H9 (cell line): ENCODE data around the gene HM13. TPM values are rescaled to one million over a fixed set of nuclear protein-coding genes. Genes with fewer than 3 reads are reported as not detected.

Experiments
- DNase-seq: peaks from one replicate; pipeline ENCODE4 v3.0.0-alpha.2; 2017
- H2AFZ ChIP-seq: one replicate; pipeline ENCODE4 v1.6.1; 2013; ENCODE audit warnings: mild to moderate bottlenecking, low read length, control low read depth, moderate library complexity
- H2AK5ac ChIP-seq: 2 replicates; pipeline ENCODE4 v1.6.1; 2013; ENCODE audit warnings: low read length, control low read depth, mixed read lengths; ENCODE audit not compliant: insufficient read length
- H2BK120ac ChIP-seq: one replicate; pipeline ENCODE4 v1.6.1; 2013; ENCODE audit warnings: low read depth, mild to moderate bottlenecking, low read length, control low read depth, inconsistent platforms; ENCODE audit not compliant: poor library complexity, severe bottlenecking
- H2BK12ac ChIP-seq: 2 replicates; pipeline ENCODE4 v1.6.1; 2013; ENCODE audit warnings: low read length, control low read depth, mixed read lengths, low read depth; ENCODE audit not compliant: insufficient read length
- H2BK15ac ChIP-seq: 2 replicates; pipeline ENCODE4 v1.6.1; 2013; ENCODE audit warnings: low read depth, low read length, control low read depth
- H2BK20ac ChIP-seq: one replicate; pipeline ENCODE4 v1.6.1; 2013; ENCODE audit warnings: low read depth, mild to moderate bottlenecking, low read length, control low read depth, inconsistent platforms; ENCODE audit not compliant: poor library complexity, severe bottlenecking
- H2BK5ac ChIP-seq: 2 replicates; pipeline ENCODE4 v1.6.1; 2013; ENCODE audit warnings: low read length, control low read depth, mixed read lengths; ENCODE audit not compliant: insufficient read length
- H3K14ac ChIP-seq: 2 replicates; pipeline ENCODE4 v1.6.1; 2013; ENCODE audit warnings: low read length, control low read depth; ENCODE audit not compliant: insufficient read depth
- H3K18ac ChIP-seq: 2 replicates; pipeline ENCODE4 v1.6.1; 2013; ENCODE audit warnings: low read depth, mild to moderate bottlenecking, mixed read lengths, low read length, control low read depth; ENCODE audit not compliant: insufficient read length
- H3K23ac ChIP-seq: 2 replicates; pipeline ENCODE4 v1.6.1; 2013; ENCODE audit warnings: low read length, control low read depth, mixed read lengths, low read depth; ENCODE audit not compliant: insufficient read length
- H3K23me2 ChIP-seq: 2 replicates; pipeline ENCODE4 v1.6.1; 2013; ENCODE audit warnings: low read depth, mild to moderate bottlenecking, mixed read lengths, low read length, control low read depth; ENCODE audit not compliant: insufficient read length, poor library complexity, severe bottlenecking
- H3K27ac ChIP-seq: 2 replicates; pipeline ENCODE4 v1.5.1; 2013; ENCODE audit warnings: low read length, control low read depth, mixed read lengths, low read depth; ENCODE audit not compliant: insufficient read length
- H3K27me3 ChIP-seq: 2 replicates; pipeline ENCODE4 v1.6.1; 2013; ENCODE audit warnings: low read length, control low read depth, inconsistent platforms; ENCODE audit not compliant: insufficient read depth
- H3K4ac ChIP-seq: 2 replicates; pipeline ENCODE4 v1.6.1; 2013; ENCODE audit warnings: low read depth, mild to moderate bottlenecking, control low read depth, inconsistent platforms, low read length, moderate library complexity
- H3K4me1 ChIP-seq: 2 replicates; pipeline ENCODE4 v1.6.1; 2013; ENCODE audit warnings: low read length, control low read depth, inconsistent platforms; ENCODE audit not compliant: insufficient read depth
- H3K4me2 ChIP-seq: 2 replicates; pipeline ENCODE4 v1.6.1; 2013; ENCODE audit warnings: low read length, control low read depth, mixed read lengths; ENCODE audit not compliant: insufficient read length, insufficient read depth
- H3K56ac ChIP-seq: 2 replicates; pipeline ENCODE4 v1.6.1; 2013; ENCODE audit warnings: low read depth, mild to moderate bottlenecking, mixed read lengths, low read length, control low read depth; ENCODE audit not compliant: insufficient read length
- H3K79me1 ChIP-seq: 2 replicates; pipeline ENCODE4 v1.6.1; 2013; ENCODE audit warnings: low read depth, mild to moderate bottlenecking, moderate library complexity, low read length, control low read depth, inconsistent platforms; ENCODE audit not compliant: insufficient read depth, poor library complexity, severe bottlenecking
- H3K79me2 ChIP-seq: 2 replicates; pipeline ENCODE4 v1.6.1; 2013; ENCODE audit warnings: low read length, control low read depth, inconsistent platforms; ENCODE audit not compliant: insufficient read depth
- H3K9ac ChIP-seq: 2 replicates; pipeline ENCODE4 v1.6.1; 2013; ENCODE audit warnings: low read length, control low read depth, mixed read lengths; ENCODE audit not compliant: insufficient read length; ENCODE audit errors: extremely low read depth
- H3K9me3 ChIP-seq: one replicate; pipeline ENCODE4 v1.6.1; 2013; ENCODE audit warnings: low read depth, low read length, inconsistent platforms; ENCODE audit not compliant: control insufficient read depth
- H3T11ph ChIP-seq: one replicate; pipeline ENCODE4 v1.6.1; 2013; ENCODE audit warnings: mild to moderate bottlenecking, low read length, control low read depth, inconsistent platforms
- H4K20me1 ChIP-seq: one replicate; pipeline ENCODE4 v1.6.1; 2013; ENCODE audit not compliant: control insufficient read depth, insufficient read length, insufficient read depth
- H4K5ac ChIP-seq: 2 replicates; pipeline ENCODE4 v1.6.1; 2013; ENCODE audit warnings: low read depth, mild to moderate bottlenecking, mixed read lengths, low read length, control low read depth; ENCODE audit not compliant: insufficient read length
- H4K8ac ChIP-seq: replicated peaks from 2 replicates; pipeline ENCODE4 v1.6.1; 2013; ENCODE audit warnings: low read length, control low read depth, mixed read lengths, low read depth; ENCODE audit not compliant: insufficient read length
- H4K91ac ChIP-seq: 2 replicates; pipeline ENCODE4 v1.6.1; 2013; ENCODE audit warnings: low read depth, mild to moderate bottlenecking, moderate library complexity, mixed read lengths, low read length, control low read depth; ENCODE audit not compliant: insufficient read length
- H3K27ac Mint-ChIP-seq, 3 experiments: 2 replicates in 2 of 3; 3 replicates in 1 of 3; pipeline ENCODE4 v1.8.0; 2020 to 2021; ENCODE audit warnings: mixed read lengths in 3 of 3, mild to moderate bottlenecking in 1 of 3, moderate library complexity in 1 of 3
- H3K27me3 Mint-ChIP-seq: 2 replicates; pipeline ENCODE4 v1.8.0; 2021; ENCODE audit warnings: low read depth, mild to moderate bottlenecking, moderate library complexity, mixed read lengths
- H3K36me3 Mint-ChIP-seq, 3 experiments: 2 replicates in 2 of 3; 3 replicates in 1 of 3; pipeline ENCODE4 v1.8.0; 2020 to 2021; ENCODE audit warnings: low read depth in 3 of 3, mixed read lengths in 3 of 3; ENCODE audit not compliant: insufficient read depth in 1 of 3
- H3K4me1 Mint-ChIP-seq, 2 experiments: 2 replicates each; pipeline ENCODE4 v1.8.0; 2020; ENCODE audit warnings: mixed read lengths in 2 of 2
- H3K4me3 Mint-ChIP-seq, 2 experiments: 2 replicates in 1 of 2; 3 replicates in 1 of 2; pipeline ENCODE4 v1.8.0; 2020 to 2021; ENCODE audit warnings: mild to moderate bottlenecking in 2 of 2, mixed read lengths in 2 of 2, moderate library complexity in 1 of 2
- H3K9me3 Mint-ChIP-seq, 2 experiments: 2 replicates in 1 of 2; 3 replicates in 1 of 2; pipeline ENCODE4 v1.8.0; 2020; ENCODE audit warnings: mild to moderate bottlenecking in 2 of 2, mixed read lengths in 2 of 2, moderate library complexity in 1 of 2
- WGBS: extraction: QIAGEN DNeasy Blood & Tissue Kit; methylation state at CpG from one replicate; pipeline ENCODE4 v1.1.7; 2013; ENCODE audit warnings: missing lambda C conversion rate, low lambda C conversion rate, mixed read lengths; ENCODE audit not compliant: insufficient read length; ENCODE audit errors: extremely low coverage; 5-methylcytosine and 5-hydroxymethylcytosine counted together
- total RNA-seq: library from RNA; stranded (reverse); gene quantifications from 2 replicates; pipeline ENCODE4 v1.2.1, GENCODE V29; 2021
- TF ChIP-seq, protein P1 (sequence below): fragments of 200-600 bp; sonication (generic); conservative IDR thresholded peaks from 3 replicates; pipeline ENCODE4 v1.8.0; 2021; ENCODE audit warnings: antibody characterized with exemption, mild to moderate bottlenecking

HM13 gene
- total RNA-seq, 1 experiment from 2014 or later = 169 TPM

DNA sequence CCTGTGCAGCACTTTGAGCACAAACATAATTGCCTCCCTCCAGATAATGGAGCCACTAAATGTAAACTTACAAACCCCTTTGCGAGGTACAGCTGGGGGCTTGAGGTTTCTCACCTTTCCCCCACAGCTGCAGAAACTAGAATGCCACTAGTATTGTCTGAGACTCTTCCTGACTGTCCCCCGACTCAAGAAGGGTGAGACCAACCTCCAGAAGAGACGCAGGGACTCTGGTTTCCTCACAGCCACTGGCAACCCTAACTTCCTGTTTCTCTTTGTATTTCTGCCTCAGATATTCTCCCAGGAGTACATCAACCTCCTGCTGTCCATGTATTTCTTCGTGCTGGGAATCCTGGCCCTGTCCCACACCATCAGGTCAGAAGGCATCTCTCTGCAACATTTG is 23.6 kb downstream of the HM13 start:
- no peak overlapping the region for H3K27ac ChIP-seq
- H3K79me1 ChIP-seq = no peaks in the 10 kb centered on the region
- no CpG with 5 or more reads among the region's 4 CpGs for WGBS
- no peaks in the 10 kb centered on the region for H3K23me2 ChIP-seq
- DNase-seq = no peak
- H3K79me2 ChIP-seq = no peaks in the 10 kb centered on the region
- H2BK12ac ChIP-seq = no peak overlapping the region
- no peak overlapping the region for H3K18ac ChIP-seq
- no peaks in the 10 kb centered on the region for H4K20me1 ChIP-seq
- TF ChIP-seq, protein P1, sequence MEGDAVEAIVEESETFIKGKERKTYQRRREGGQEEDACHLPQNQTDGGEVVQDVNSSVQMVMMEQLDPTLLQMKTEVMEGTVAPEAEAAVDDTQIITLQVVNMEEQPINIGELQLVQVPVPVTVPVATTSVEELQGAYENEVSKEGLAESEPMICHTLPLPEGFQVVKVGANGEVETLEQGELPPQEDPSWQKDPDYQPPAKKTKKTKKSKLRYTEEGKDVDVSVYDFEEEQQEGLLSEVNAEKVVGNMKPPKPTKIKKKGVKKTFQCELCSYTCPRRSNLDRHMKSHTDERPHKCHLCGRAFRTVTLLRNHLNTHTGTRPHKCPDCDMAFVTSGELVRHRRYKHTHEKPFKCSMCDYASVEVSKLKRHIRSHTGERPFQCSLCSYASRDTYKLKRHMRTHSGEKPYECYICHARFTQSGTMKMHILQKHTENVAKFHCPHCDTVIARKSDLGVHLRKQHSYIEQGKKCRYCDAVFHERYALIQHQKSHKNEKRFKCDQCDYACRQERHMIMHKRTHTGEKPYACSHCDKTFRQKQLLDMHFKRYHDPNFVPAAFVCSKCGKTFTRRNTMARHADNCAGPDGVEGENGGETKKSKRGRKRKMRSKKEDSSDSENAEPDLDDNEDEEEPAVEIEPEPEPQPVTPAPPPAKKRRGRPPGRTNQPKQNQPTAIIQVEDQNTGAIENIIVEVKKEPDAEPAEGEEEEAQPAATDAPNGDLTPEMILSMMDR = no peak
- no peak overlapping the region for H2AK5ac ChIP-seq
- H2AFZ ChIP-seq = no peak overlapping the region
- no peak overlapping the region for H3K4me3 Mint-ChIP-seq
- H3K27me3 Mint-ChIP-seq = no peaks in the 10 kb centered on the region; the same call in 1 of the 2 replicates
- no peak overlapping the region for H2BK120ac ChIP-seq
- no peak overlapping the region for H2BK5ac ChIP-seq
- no peak overlapping the region for H2BK20ac ChIP-seq
- no peaks in the 10 kb centered on the region for H3K27me3 ChIP-seq
- H4K8ac ChIP-seq = no peak overlapping the region
- no peak overlapping the region for H3K23ac ChIP-seq
- no peak overlapping the region for H4K5ac ChIP-seq
- H3K4me2 ChIP-seq = no peak overlapping the region
- H3K4ac ChIP-seq = no peak overlapping the region
- no peak overlapping the region for H3K56ac ChIP-seq
- H3K14ac ChIP-seq = no peak overlapping the region
- no peaks in the 10 kb centered on the region for H3K9me3 Mint-ChIP-seq
- H3K27ac Mint-ChIP-seq = peak overlapping the region in 1 of 3 experiments; percentile 8; a peak in 1 of 7 replicates
- H4K91ac ChIP-seq = no peak overlapping the region
- no peak overlapping the region for H3K9ac ChIP-seq
- H3K4me1 Mint-ChIP-seq = peaks cover 0 to 3% of the 10 kb centered on the region in 2 experiments; a peak in 1 of 4 replicates
- no peak overlapping the region for H3T11ph ChIP-seq
- no peaks in the 10 kb centered on the region for H3K9me3 ChIP-seq
- no peaks in the 10 kb centered on the region for H3K4me1 ChIP-seq
- peaks cover 27 to 92% (median 60%) of the 10 kb centered on the region in 3 experiments; a peak in 6 of 7 replicates for H3K36me3 Mint-ChIP-seq
- H2BK15ac ChIP-seq = no peak overlapping the region
